Activated CD4-positive, CD25-positive, alpha-beta regulatory T cell treated with anti-CD3 and anti-CD28 coated beads, Interleukin-2, amount 50 U/mL, for 24 hours (primary cell): Measurements from ENCODE around the gene CDH15.
A peak's percentile ranks its signal among the peaks of the same experiment; 100 is the strongest.
"Not testable (repeated sequence)": the region's sequence is repeated elsewhere in the genome, so short reads cannot be mapped to it uniquely, and the experiment has no call there.

Experiments used
- ATAC-seq, 2 donors: fragments of 150-1000 bp; cut with Tn5 transposase; one replicate each; pipeline ENCODE4 v1.10.0; 2021; ENCODE audit warnings: mild to moderate bottlenecking in 1 of 2, moderate library complexity in 1 of 2

The CDH15 gene

GRCh38 chr16:89156740-89157645, 14.6 kb upstream of the CDH15 start:
- ATAC-seq: no peak

GRCh38 chr16:89157778-89158177, 13.8 kb upstream of the CDH15 start:
- ATAC-seq: no peak

- no peak for ATAC-seq
These were observed 12.3 kb upstream of the CDH15 start for GRCh38 chr16:89159066-89159849.

GRCh38 chr16:89159850-89160354, 11.6 kb upstream of the CDH15 start:
- no peak for ATAC-seq

GRCh38 chr16:89160977-89161701, 10.4 kb upstream of the CDH15 start:
- ATAC-seq: no peak

GRCh38 chr16:89161763-89162713, 9.5 kb upstream of the CDH15 start:
- ATAC-seq: no peak

GRCh38 chr16:89163297-89163696, 8.3 kb upstream of the CDH15 start:
- no peak for ATAC-seq

- ATAC-seq: no peak
These were observed 7.1 kb upstream of the CDH15 start for GRCh38 chr16:89164436-89164835.

GRCh38 chr16:89164847-89165680, 6.5 kb upstream of the CDH15 start:
- no peak for ATAC-seq

- not testable (repeated sequence) for ATAC-seq
These were observed 5.9 kb upstream of the CDH15 start for GRCh38 chr16:89165681-89165979.

GRCh38 chr16:89166696-89167424, 4.7 kb upstream of the CDH15 start:
- no peak for ATAC-seq

- ATAC-seq: peak; percentile 22 to 35
These were observed 4.1 kb upstream of the CDH15 start for GRCh38 chr16:89167425-89167941.

GRCh38 chr16:89168381-89169189, 3.0 kb upstream of the CDH15 start:
- no peak for ATAC-seq

GRCh38 chr16:89169778-89170177, 1.8 kb upstream of the CDH15 start:
- ATAC-seq: no peak

- no peak for ATAC-seq
These were observed 967 bp upstream of the CDH15 start for GRCh38 chr16:89170346-89171215.

- no peak for ATAC-seq
These were observed 601 bp downstream of the CDH15 start for GRCh38 chr16:89172171-89172527.

GRCh38 chr16:89172528-89173173, 1.1 kb downstream of the CDH15 start:
- no peak for ATAC-seq
